Loucy (cell line): ENCODE measurements around the gene PIGC.

ENCODE experiments used
- CTCF ChIP-seq: fragments of 200-600 bp; sonication (generic); conservative IDR thresholded peaks from 2 replicates; pipeline ENCODE4 v1.5.1; 2014; ENCODE audit warnings: mild to moderate bottlenecking, antibody characterized with exemption, low read length
- EZH2phosphoT487 ChIP-seq: fragments of 200-600 bp; IDR thresholded peaks from 2 replicates; pipeline ENCODE4 v1.6.1; 2018; ENCODE audit warnings: antibody characterized with exemption, mild to moderate bottlenecking, moderate library complexity, borderline replicate concordance

- TF ChIP-seq CTCF, result no peak
- no peak for TF ChIP-seq EZH2phosphoT487
Measured at GRCh38 chr1:172401477-172401876, 42.4 kb downstream of the PIGC start.
